ENCODE data around the gene DERL2. TPM values are rescaled to one million over a fixed set of nuclear protein-coding genes. Genes with fewer than 3 reads are reported as not detected.

The DERL2 gene
- 10 to 100 TPM; 77.3 to 90.3 (median 82.1) TPM for total RNA-seq

- Mint-ChIP-seq H3K9me3 (no peaks in the 10 kb centered on the region), H3K27me3 (ENCODE audit: low read depth) (no peaks in the 10 kb centered on the region), H3K4me3 (peak within 1 kb of the TSS; percentile 96), H3K36me3 (ENCODE audit: insufficient read depth) (peaks cover 42% of the 10 kb centered on the region), H3K4me1 (ENCODE audit: low read depth) (peaks cover 51% of the 10 kb centered on the region)
- ATAC-seq, result peak; percentile 11 to 13
- no peak for DNase-seq
Observed at GRCh38 chr17:5485270-5486205, at the start of gene DERL2. Gene DERL2, minus strand, starts transcription at chr17:5486178. Its CDS starts 17 bp downstream, at chr17:5486161.

- no peak overlapping the region for H3K4me3 Mint-ChIP-seq
- ATAC-seq (no peak), DNase-seq (no peak)
- no peaks in the 10 kb centered on the region for H3K9me3 Mint-ChIP-seq
- H3K36me3 Mint-ChIP-seq (ENCODE audit: insufficient read depth), result peaks cover 42% of the 10 kb centered on the region
- no peaks in the 10 kb centered on the region for H3K27me3 Mint-ChIP-seq (ENCODE audit: low read depth)
- no peaks in the 10 kb centered on the region for H3K4me1 Mint-ChIP-seq (ENCODE audit: low read depth)
Observed at GRCh38 chr17:5535436-5535835, 49.5 kb upstream of the DERL2 start.

- H3K4me3 Mint-ChIP-seq, result no peak overlapping the region
- no peaks in the 10 kb centered on the region for H3K9me3 Mint-ChIP-seq
- H3K4me1 Mint-ChIP-seq (ENCODE audit: low read depth), result no peaks in the 10 kb centered on the region
- H3K36me3 Mint-ChIP-seq (ENCODE audit: insufficient read depth), result peaks cover 39% of the 10 kb centered on the region
- no peak for ATAC-seq
- H3K27me3 Mint-ChIP-seq (ENCODE audit: low read depth), result no peaks in the 10 kb centered on the region
- no peak for DNase-seq
Observed at GRCh38 chr17:5533486-5534315, 47.7 kb upstream of the DERL2 start.

GRCh38 chr17:5532581-5532980 lies 46.6 kb upstream of the DERL2 start:
- H3K9me3 Mint-ChIP-seq, result no peaks in the 10 kb centered on the region
- DNase-seq (no peak), ATAC-seq (no peak)
- H3K4me1 Mint-ChIP-seq (ENCODE audit: low read depth), result no peaks in the 10 kb centered on the region
- no peaks in the 10 kb centered on the region for H3K27me3 Mint-ChIP-seq (ENCODE audit: low read depth)
- H3K4me3 Mint-ChIP-seq, result no peak overlapping the region
- H3K36me3 Mint-ChIP-seq (ENCODE audit: insufficient read depth), result peaks cover 42% of the 10 kb centered on the region

GRCh38 chr17:5531085-5531418 lies 45.1 kb upstream of the DERL2 start:
- Mint-ChIP-seq H3K4me1 (ENCODE audit: low read depth) (peaks cover 10% of the 10 kb centered on the region), H3K36me3 (ENCODE audit: insufficient read depth) (peaks cover 37% of the 10 kb centered on the region), H3K9me3 (no peaks in the 10 kb centered on the region), H3K4me3 (no peak overlapping the region), H3K27me3 (ENCODE audit: low read depth) (no peaks in the 10 kb centered on the region)
- DNase-seq, result no peak
- ATAC-seq, result no peak

- DNase-seq, result no peak
- Mint-ChIP-seq H3K36me3 (ENCODE audit: insufficient read depth) (peaks cover 33% of the 10 kb centered on the region), H3K4me1 (ENCODE audit: low read depth) (peaks cover 10% of the 10 kb centered on the region), H3K4me3 (no peak overlapping the region), H3K9me3 (no peaks in the 10 kb centered on the region), H3K27me3 (ENCODE audit: low read depth) (no peaks in the 10 kb centered on the region)
- ATAC-seq, result no peak
Observed at GRCh38 chr17:5530265-5531084, 44.5 kb upstream of the DERL2 start.

GRCh38 chr17:5527601-5528250 lies 41.7 kb upstream of the DERL2 start:
- no peak for ATAC-seq
- DNase-seq, result no peak
- peaks cover 10% of the 10 kb centered on the region for H3K4me1 Mint-ChIP-seq (ENCODE audit: low read depth)
- H3K9me3 Mint-ChIP-seq, result no peaks in the 10 kb centered on the region
- no peak overlapping the region for H3K4me3 Mint-ChIP-seq
- no peaks in the 10 kb centered on the region for H3K27me3 Mint-ChIP-seq (ENCODE audit: low read depth)
- H3K36me3 Mint-ChIP-seq (ENCODE audit: insufficient read depth), result peaks cover 39% of the 10 kb centered on the region

GRCh38 chr17:5526821-5527598 lies 41.0 kb upstream of the DERL2 start:
- no peak overlapping the region for H3K4me3 Mint-ChIP-seq
- H3K9me3 Mint-ChIP-seq, result no peaks in the 10 kb centered on the region
- DNase-seq (peak; percentile 44), ATAC-seq (peak; percentile 96 to 98)
- H3K4me1 Mint-ChIP-seq (ENCODE audit: low read depth), result peaks cover 10% of the 10 kb centered on the region
- no peaks in the 10 kb centered on the region for H3K27me3 Mint-ChIP-seq (ENCODE audit: low read depth)
- peaks cover 38% of the 10 kb centered on the region for H3K36me3 Mint-ChIP-seq (ENCODE audit: insufficient read depth)

GRCh38 chr17:5523249-5523648 lies 37.3 kb upstream of the DERL2 start:
- Mint-ChIP-seq H3K4me1 (ENCODE audit: low read depth) (peaks cover 10% of the 10 kb centered on the region), H3K9me3 (no peaks in the 10 kb centered on the region), H3K27me3 (ENCODE audit: low read depth) (no peaks in the 10 kb centered on the region), H3K4me3 (no peak overlapping the region), H3K36me3 (ENCODE audit: insufficient read depth) (peaks cover 31% of the 10 kb centered on the region)
- DNase-seq (no peak), ATAC-seq (no peak)

- H3K4me1 Mint-ChIP-seq (ENCODE audit: low read depth), result peaks cover 10% of the 10 kb centered on the region
- H3K4me3 Mint-ChIP-seq, result no peak overlapping the region
- H3K27me3 Mint-ChIP-seq (ENCODE audit: low read depth), result no peaks in the 10 kb centered on the region
- H3K9me3 Mint-ChIP-seq, result no peaks in the 10 kb centered on the region
- DNase-seq (no peak), ATAC-seq (no peak)
- peaks cover 37% of the 10 kb centered on the region for H3K36me3 Mint-ChIP-seq (ENCODE audit: insufficient read depth)
Observed at GRCh38 chr17:5522476-5522875, 36.5 kb upstream of the DERL2 start.

- DNase-seq (no peak), ATAC-seq (no peak)
- Mint-ChIP-seq H3K36me3 (ENCODE audit: insufficient read depth) (peaks cover 49% of the 10 kb centered on the region), H3K4me3 (no peak overlapping the region), H3K9me3 (no peaks in the 10 kb centered on the region), H3K4me1 (ENCODE audit: low read depth) (peaks cover 30% of the 10 kb centered on the region), H3K27me3 (ENCODE audit: low read depth) (no peaks in the 10 kb centered on the region)
Observed at GRCh38 chr17:5516060-5516792, 30.2 kb upstream of the DERL2 start.

- H3K27me3 Mint-ChIP-seq (ENCODE audit: low read depth), result no peaks in the 10 kb centered on the region
- H3K4me1 Mint-ChIP-seq (ENCODE audit: low read depth), result peaks cover 30% of the 10 kb centered on the region
- ATAC-seq, result no peak
- H3K9me3 Mint-ChIP-seq, result no peaks in the 10 kb centered on the region
- no peak for DNase-seq
- H3K4me3 Mint-ChIP-seq, result no peak overlapping the region
- H3K36me3 Mint-ChIP-seq (ENCODE audit: insufficient read depth), result peaks cover 40% of the 10 kb centered on the region
Observed at GRCh38 chr17:5514976-5515375, 29.0 kb upstream of the DERL2 start.
